H1 (cell line): ENCODE data around the gene PCNX1. TPM values are rescaled to one million over a fixed set of nuclear protein-coding genes. Genes with fewer than 3 reads are reported as not detected.

Experiments
- CTCF ChIA-PET: fragments of 300-600 bp; sonication (Branson Sonifier 250); formaldehyde crosslinking; loops from one replicate; lab custom pipeline; 2021; ENCODE audit not compliant: partially characterized antibody; lab: Charles Lee
- POLR2A ChIA-PET: fragments of 300-600 bp; sonication (Branson Sonifier 250); formaldehyde crosslinking; loops from one replicate; lab custom pipeline; 2021; ENCODE audit warnings: inconsistent platforms; ENCODE audit not compliant: partially characterized antibody; lab: Charles Lee
- DNase-seq, 2 experiments: peaks; one replicate each; pipeline versions ENCODE4 v3.0.0 to v3.0.0-alpha.2; 2010 to 2022; ENCODE audit warnings: low spot score in 2 of 2, low read depth in 1 of 2, mixed read lengths in 1 of 2
- FAIRE-seq: peaks from 2 replicates; lab custom pipeline; 2011; peaks lifted over from hg19 to GRCh38; lab: Jason Lieb, UNC
- H2AFZ ChIP-seq: 2 replicates; pipeline ENCODE4 v1.8.1; 2012; ENCODE audit warnings: low read length, inconsistent platforms
- H2AK5ac ChIP-seq: 2 replicates; pipeline ENCODE4 v1.6.1; 2013; ENCODE audit warnings: low read depth, low read length
- H2BK120ac ChIP-seq: replicated peaks from 2 replicates; pipeline ENCODE3; 2013; ENCODE audit warnings: low read depth, low read length, inconsistent platforms
- H2BK12ac ChIP-seq: 2 replicates; pipeline ENCODE4 v1.6.1; 2013; ENCODE audit warnings: low read depth, low read length
- H2BK15ac ChIP-seq: 2 replicates; pipeline ENCODE4 v1.6.1; 2013; ENCODE audit warnings: low read length
- H2BK20ac ChIP-seq: 2 replicates; pipeline ENCODE4 v1.6.1; 2013; ENCODE audit warnings: low read length
- H2BK5ac ChIP-seq: 2 replicates; pipeline ENCODE4 v1.6.1; 2013; ENCODE audit warnings: low read depth, low read length
- H3K14ac ChIP-seq: 2 replicates; pipeline ENCODE4 v1.6.1; 2013; ENCODE audit warnings: inconsistent platforms; ENCODE audit not compliant: insufficient read length
- H3K18ac ChIP-seq: 2 replicates; pipeline ENCODE4 v1.6.1; 2013; ENCODE audit warnings: low read length; ENCODE audit errors: extremely low read depth
- H3K23ac ChIP-seq: 2 replicates; pipeline ENCODE4 v1.6.1; 2013; ENCODE audit warnings: inconsistent platforms; ENCODE audit not compliant: insufficient read length
- H3K23me2 ChIP-seq: 2 replicates; pipeline ENCODE4 v1.6.1; 2013; ENCODE audit warnings: low read depth, low read length
- H3K27ac ChIP-seq: 2 replicates; pipeline ENCODE4 v1.6.1; 2011; ENCODE audit warnings: low read depth, low read length, inconsistent platforms
- H3K27me3 ChIP-seq, 4 experiments: replicated peaks in 1 of 4; 1 replicate in 1 of 4; 2 replicates in 3 of 4; pipeline versions ENCODE4 v1.6.1 to v1.8.1; 2011 to 2013; ENCODE audit warnings: low read length in 3 of 4, mild to moderate bottlenecking in 3 of 4, inconsistent platforms in 2 of 4, mixed read lengths in 2 of 4, moderate library complexity in 1 of 4; ENCODE audit not compliant: control insufficient read depth in 3 of 4, insufficient read depth in 3 of 4; ENCODE audit errors: extremely low read depth in 1 of 4
- H3K36me3 ChIP-seq, 4 experiments: 2 replicates each; pipeline versions ENCODE4 v1.6.1 to v1.8.1; 2011 to 2013; ENCODE audit warnings: mild to moderate bottlenecking in 4 of 4, low read length in 3 of 4, moderate library complexity in 2 of 4, control low read depth in 1 of 4, inconsistent platforms in 1 of 4; ENCODE audit not compliant: insufficient read depth in 4 of 4, control insufficient read depth in 2 of 4
- H3K4ac ChIP-seq: replicated peaks from 2 replicates; pipeline ENCODE3; 2013; ENCODE audit warnings: low read length, low read depth, mixed read lengths, inconsistent platforms; ENCODE audit not compliant: insufficient read length
- H3K4me1 ChIP-seq, 4 experiments: replicated peaks in 1 of 4; 1 replicate in 1 of 4; 2 replicates in 3 of 4; pipeline versions ENCODE4 v1.6.1 to v1.8.1; 2011 to 2013; ENCODE audit warnings: low read length in 3 of 4, inconsistent platforms in 2 of 4, mixed read lengths in 1 of 4; ENCODE audit not compliant: insufficient read depth in 4 of 4, control insufficient read depth in 3 of 4
- H3K4me2 ChIP-seq, 2 experiments: 2 replicates each; pipeline versions ENCODE4 v1.6.1 to v1.8.1; 2011 to 2013; ENCODE audit warnings: low read depth in 2 of 2, low read length in 2 of 2, control low read depth in 1 of 2, inconsistent platforms in 1 of 2, mild to moderate bottlenecking in 1 of 2; ENCODE audit not compliant: insufficient read depth in 1 of 2
- H3K4me3 ChIP-seq, 4 experiments: fragments of 200-600, 300-600 bp in 1 of 4; sonication (generic), shearing (Covaris generic), sonication (Bioruptor Twin) in 1 of 4; 2 replicates each; pipeline versions ENCODE4 v1.5.1 to v1.8.1; 2011 to 2016; ENCODE audit warnings: low read length in 4 of 4, low read depth in 3 of 4, control low read depth in 2 of 4, inconsistent platforms in 2 of 4, mild to moderate bottlenecking in 2 of 4, mixed read lengths in 1 of 4, moderate library complexity in 1 of 4; ENCODE audit not compliant: insufficient read depth in 2 of 4; ENCODE audit errors: extremely low read depth in 1 of 4
- H3K56ac ChIP-seq: replicated peaks from 2 replicates; pipeline ENCODE3; 2013; ENCODE audit warnings: low read depth, mild to moderate bottlenecking, mixed read lengths, low read length, inconsistent platforms; ENCODE audit not compliant: insufficient read length
- H3K79me1 ChIP-seq: 2 replicates; pipeline ENCODE4 v1.6.1; 2013; ENCODE audit warnings: low read depth, low read length, control low read depth
- H3K79me2 ChIP-seq, 2 experiments: 2 replicates each; pipeline versions ENCODE4 v1.6.1 to v1.8.1; 2012 to 2013; ENCODE audit warnings: low read length in 2 of 2, mild to moderate bottlenecking in 2 of 2, inconsistent platforms in 1 of 2; ENCODE audit not compliant: insufficient read depth in 2 of 2, control insufficient read depth in 1 of 2
- H3K9ac ChIP-seq, 4 experiments: replicated peaks in 1 of 4; 1 replicate in 1 of 4; 2 replicates in 3 of 4; pipeline versions ENCODE4 v1.6.1 to v1.8.1; 2011 to 2013; ENCODE audit warnings: low read depth in 3 of 4, low read length in 3 of 4, control low read depth in 2 of 4, mild to moderate bottlenecking in 2 of 4, moderate library complexity in 2 of 4, inconsistent platforms in 1 of 4; ENCODE audit errors: extremely low read depth in 1 of 4
- H3K9me3 ChIP-seq, 2 experiments: 2 replicates each; pipeline versions ENCODE4 v1.6.1 to v1.8.1; 2012 to 2013; ENCODE audit warnings: mild to moderate bottlenecking in 2 of 2, moderate library complexity in 2 of 2, control low read depth in 1 of 2, inconsistent platforms in 1 of 2, low read depth in 1 of 2, low read length in 1 of 2, mixed read lengths in 1 of 2; ENCODE audit not compliant: insufficient read depth in 2 of 2
- H4K20me1 ChIP-seq, 2 experiments: replicated peaks in 1 of 2; 2 replicates each; pipeline versions ENCODE3 to v1.8.1; 2011 to 2013; ENCODE audit warnings: inconsistent platforms in 2 of 2, low read length in 2 of 2, mild to moderate bottlenecking in 1 of 2; ENCODE audit not compliant: insufficient read depth in 2 of 2, control insufficient read depth in 1 of 2
- H4K5ac ChIP-seq: 2 replicates; pipeline ENCODE4 v1.6.1; 2013; ENCODE audit warnings: low read length, low read depth, mixed read lengths, inconsistent platforms; ENCODE audit not compliant: insufficient read length
- H4K8ac ChIP-seq: 2 replicates; pipeline ENCODE4 v1.8.0; 2013; ENCODE audit warnings: mild to moderate bottlenecking, moderate library complexity, low read length, inconsistent platforms; ENCODE audit not compliant: insufficient read depth; ENCODE audit errors: extremely low read depth
- H4K91ac ChIP-seq: replicated peaks from 2 replicates; pipeline ENCODE3; 2013; ENCODE audit warnings: low read length, mixed read lengths, inconsistent platforms; ENCODE audit not compliant: insufficient read length
- POU5F1 ChIP-seq: IDR thresholded peaks from 2 replicates; pipeline ENCODE4 v1.6.1; 2011; ENCODE audit warnings: low read depth, mild to moderate bottlenecking, low read length, moderate library complexity
- YY1 ChIP-seq: IDR thresholded peaks from 2 replicates; pipeline ENCODE4 v1.6.1; 2011; ENCODE audit warnings: low read depth, mild to moderate bottlenecking, low read length
- WGBS, 2 experiments: shearing (Covaris generic) in 1 of 2; methylation state at CpG; one replicate each; pipeline versions ENCODE4 v1.1.6 to v1.1.7; 2013 to 2015; ENCODE audit warnings: low lambda C conversion rate in 2 of 2, mixed read lengths in 2 of 2, inconsistent platforms in 1 of 2, low coverage in 1 of 2, missing lambda C conversion rate in 1 of 2; ENCODE audit not compliant: insufficient replicate concordance in 2 of 2, insufficient coverage in 1 of 2, insufficient read length in 1 of 2; ENCODE audit errors: extremely low coverage in 1 of 2, missing lambda C conversion rate in 1 of 2; 5-methylcytosine and 5-hydroxymethylcytosine counted together
- polyA plus RNA-seq, 7 experiments: library from polyadenylated mRNA; depleted of rRNA in 3 of 7; stranded (reverse) in 5 of 7; unstranded in 2 of 7; fragments of >200 nt in 5 of 7; fragments of 200-250 nt in 2 of 7; gene quantifications; 1 replicate in 5 of 7; 2 replicates in 1 of 7; 4 replicates in 1 of 7; pipeline versions ENCODE4 v1.2.1 to v1.2.3, GENCODE V29; 2011 to 2013; ENCODE audit warnings: missing spikeins in 2 of 7, mixed read lengths in 2 of 7
- total RNA-seq: library from RNA; stranded (reverse); fragmentation: NEBNext Ultra II Directional; extraction: Animal tissue kit (Norgen Biotek cat#: 25700); gene quantifications from 2 replicates; pipeline ENCODE4 v1.2.1, GENCODE V29; 2021

Gene PCNX1
- total and polyA plus RNA-seq, 2 of the 8 experiments (the other 6 are each of a cell fraction or from before 2014, with no cell fraction given), result 37.7 to 53.2 TPM

DNA sequence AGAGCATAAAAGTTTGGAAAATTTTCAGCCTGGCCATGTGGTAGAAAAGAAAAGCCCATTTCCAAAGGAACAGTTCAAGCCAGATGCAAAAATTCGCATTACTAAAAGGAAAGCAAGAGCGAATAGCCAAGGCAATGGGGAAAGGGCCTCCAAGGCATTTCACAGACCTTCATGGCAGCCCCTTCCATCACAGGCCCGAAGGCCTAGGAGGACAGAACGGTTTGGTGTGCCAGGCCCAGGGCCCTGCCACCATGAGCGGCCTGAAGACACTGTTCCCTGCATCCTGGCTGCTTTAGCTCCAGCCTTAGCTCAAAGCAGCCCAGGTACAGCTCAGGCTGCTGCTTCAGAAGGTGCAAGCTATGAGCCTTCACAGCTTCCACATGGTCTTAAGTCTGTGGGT is 243.5 kb downstream of the PCNX1 start:
- DNase-seq (no peak), FAIRE-seq (no peak)
- H2AFZ ChIP-seq, result no peak overlapping the region
- H3K4ac ChIP-seq, result no peak overlapping the region
- H2BK15ac ChIP-seq, result no peak overlapping the region
- no peaks in the 10 kb centered on the region for H3K79me1 ChIP-seq
- H3K14ac ChIP-seq, result no peak overlapping the region
- 32% methylated on average over 5 of the region's 5 CpGs; no CpG with 5 or more reads in 1 of the 2 experiments for WGBS, 2 experiments
- peaks cover 31 to 39% of the 10 kb centered on the region in 2 experiments for H3K9me3 ChIP-seq
- H2BK5ac ChIP-seq, result no peak overlapping the region
- no peak overlapping the region for H3K56ac ChIP-seq
- no peak for TF ChIP-seq POU5F1
- no peak for TF ChIP-seq YY1
- 0 out of 7 replicates have a peak, but pooled peaks cover 0 to 2% (median 0%) of the 10 kb centered on the region in 4 experiments for H3K27me3 ChIP-seq
- H3K23ac ChIP-seq, result no peak overlapping the region
- no peak overlapping the region for H4K91ac ChIP-seq
- no peak overlapping the region for H3K18ac ChIP-seq
- H3K79me2 ChIP-seq, result no peaks in the 10 kb centered on the region
- H2BK12ac ChIP-seq, result no peak overlapping the region
- no peak overlapping the region for H3K4me2 ChIP-seq
- no peak overlapping the region for H3K9ac ChIP-seq
- H2AK5ac ChIP-seq, result no peak overlapping the region
- H3K27ac ChIP-seq, result no peak overlapping the region
- no peak overlapping the region for H4K8ac ChIP-seq
- no peak overlapping the region for H3K4me3 ChIP-seq
- H3K4me1 ChIP-seq, result no peaks in the 10 kb centered on the region; a peak in 1 of 7 replicates
- H2BK20ac ChIP-seq, result no peak overlapping the region
- ChIA-PET CTCF (interaction anchor here (0.7 kb wide), 2 partner anchors 12 to 160 kb away, joined by 3 to 4 read pairs; no protein-coding TSS in a partner anchor), POLR2A (no interaction called here)
- no peak overlapping the region for H2BK120ac ChIP-seq
- H3K36me3 ChIP-seq, result no peaks in the 10 kb centered on the region; a peak in 1 of 8 replicates
- no peaks in the 10 kb centered on the region for H4K20me1 ChIP-seq
- no peaks in the 10 kb centered on the region for H3K23me2 ChIP-seq
- H4K5ac ChIP-seq, result no peak overlapping the region
